Endothelial cell of umbilical vein (primary cell): ENCODE data around the gene MEF2C. TPM values are rescaled to one million over a fixed set of nuclear protein-coding genes. Genes with fewer than 3 reads are reported as not detected.

Experiments used
- BruUV-seq: library from RNA; stranded (reverse); fragments of 400-500 nt; replicated peaks from 2 replicates; lab custom pipeline; 2021; lab: Mats Ljungman, UMichigan
- CTCF ChIA-PET: fragments of 300-600, 350-600 bp; sonication (Branson Sonifier 250); formaldehyde crosslinking; loops from one replicate; lab custom pipeline; 2021; ENCODE audit warnings: antibody characterized with exemption, inconsistent platforms; lab: Charles Lee
- POLR2A ChIA-PET: fragments of 300-600, 350-600 bp; sonication (Branson Sonifier 250); formaldehyde crosslinking; loops from one replicate; lab custom pipeline; 2021; ENCODE audit warnings: antibody characterized with exemption, inconsistent platforms; lab: Charles Lee
- DNase-seq: peaks from one replicate; pipeline ENCODE4 v3.0.0-alpha.2; 2011; ENCODE audit warnings: low read depth, low spot score
- FAIRE-seq: peaks from 2 replicates; lab custom pipeline; 2011; peaks lifted over from hg19 to GRCh38; lab: Jason Lieb, UNC
- H2AFZ ChIP-seq: 2 replicates; pipeline ENCODE4 v1.6.0; 2012; ENCODE audit warnings: low read depth, low read length, control low read depth, inconsistent platforms
- H3K27ac ChIP-seq: 2 replicates; pipeline ENCODE4 v1.5.1; 2011; ENCODE audit warnings: low read depth, mild to moderate bottlenecking, control low read depth, low read length, moderate library complexity; ENCODE audit not compliant: insufficient read depth
- H3K27me3 ChIP-seq, 2 experiments: 2 replicates each; pipeline versions ENCODE4 v1.6.0 to v1.6.1; 2011; ENCODE audit warnings: low read length in 2 of 2, mixed read lengths in 1 of 2; ENCODE audit not compliant: control insufficient read depth in 2 of 2, insufficient read depth in 2 of 2
- H3K36me3 ChIP-seq, 2 experiments: 2 replicates in 1 of 2; 3 replicates in 1 of 2; pipeline ENCODE4 v1.5.1; 2011; ENCODE audit warnings: low read length in 2 of 2, mild to moderate bottlenecking in 1 of 2, moderate library complexity in 1 of 2; ENCODE audit not compliant: control insufficient read depth in 2 of 2, insufficient read depth in 2 of 2; ENCODE audit errors: extremely low read depth in 1 of 2
- H3K4me1 ChIP-seq: 3 replicates; pipeline ENCODE4 v1.5.1; 2011; ENCODE audit warnings: mild to moderate bottlenecking, low read length; ENCODE audit not compliant: control insufficient read depth, insufficient read depth; ENCODE audit errors: extremely low read depth
- H3K4me2 ChIP-seq: 2 replicates; pipeline ENCODE4 v1.6.1; 2011; ENCODE audit warnings: low read length, control low read depth, mixed read lengths; ENCODE audit not compliant: insufficient read depth
- H3K4me3 ChIP-seq, 3 experiments: fragments of 200-600 bp in 1 of 3; sonication (generic), shearing (Covaris generic) in 1 of 3; replicated peaks in 1 of 3; 2 replicates each; pipeline ENCODE4 v1.5.1; 2011 to 2016; ENCODE audit warnings: control low read depth in 3 of 3, low read length in 3 of 3, mild to moderate bottlenecking in 2 of 3, inconsistent platforms in 1 of 3, low read depth in 1 of 3, moderate library complexity in 1 of 3; ENCODE audit not compliant: insufficient read depth in 1 of 3
- H3K79me2 ChIP-seq: 2 replicates; pipeline ENCODE4 v1.6.0; 2012; ENCODE audit warnings: low read length, inconsistent platforms; ENCODE audit not compliant: control insufficient read depth, insufficient read depth
- H3K9ac ChIP-seq: replicated peaks from 2 replicates; pipeline ENCODE3; 2011; ENCODE audit warnings: low read length, control low read depth; ENCODE audit not compliant: insufficient read depth; ENCODE audit errors: extremely low read depth
- H3K9me1 ChIP-seq: replicated peaks from 3 replicates; pipeline ENCODE4 v1.6.0; 2011; ENCODE audit warnings: mild to moderate bottlenecking, low read length; ENCODE audit not compliant: control insufficient read depth, insufficient read depth; ENCODE audit errors: extremely low read depth
- H3K9me3 ChIP-seq: replicated peaks from 2 replicates; pipeline ENCODE4 v1.5.1; 2012; ENCODE audit warnings: low read length, inconsistent platforms; ENCODE audit not compliant: control insufficient read depth, insufficient read depth
- H4K20me1 ChIP-seq: replicated peaks from 2 replicates; pipeline ENCODE3; 2011; ENCODE audit warnings: mild to moderate bottlenecking, low read length; ENCODE audit not compliant: control insufficient read depth, insufficient read depth; ENCODE audit errors: extremely low read depth
- CTCF ChIP-seq, 2 donors: IDR thresholded peaks; 1 replicate in 1 of 2; 2 replicates in 1 of 2; pipeline ENCODE4 v1.5.1; 2011; ENCODE audit warnings: low read length in 2 of 2, mild to moderate bottlenecking in 2 of 2, moderate library complexity in 2 of 2, control low read depth in 1 of 2, inconsistent platforms in 1 of 2, low read depth in 1 of 2; ENCODE audit not compliant: insufficient read depth in 1 of 2; ENCODE audit errors: extremely low read depth in 1 of 2
- EZH2 ChIP-seq: IDR thresholded peaks from 2 replicates; pipeline ENCODE4 v1.6.1; 2012; ENCODE audit warnings: borderline replicate concordance, low read depth, mild to moderate bottlenecking, moderate library complexity, low read length, inconsistent platforms; ENCODE audit not compliant: severe bottlenecking
- FOS ChIP-seq: IDR thresholded peaks from 2 replicates; pipeline ENCODE4 v1.6.1; 2011; ENCODE audit warnings: mild to moderate bottlenecking, low read length, moderate library complexity, borderline replicate concordance; ENCODE audit not compliant: insufficient read depth
- GATA2 ChIP-seq: IDR thresholded peaks from 2 replicates; pipeline ENCODE4 v1.7.0; 2011; ENCODE audit warnings: low read depth, mild to moderate bottlenecking, moderate library complexity, mixed read lengths, low read length; ENCODE audit not compliant: insufficient read length, insufficient read depth
- JUN ChIP-seq: IDR thresholded peaks from 2 replicates; pipeline ENCODE4 v1.6.1; 2011; ENCODE audit warnings: borderline replicate concordance, low read depth; ENCODE audit not compliant: insufficient read length, insufficient read depth
- POLR2A ChIP-seq: IDR thresholded peaks from 2 replicates; pipeline ENCODE4 v1.6.1; 2012; ENCODE audit warnings: low read depth, mild to moderate bottlenecking, control low read depth, low read length
- POLR2AphosphoS5 ChIP-seq: IDR thresholded peaks from 2 replicates; pipeline ENCODE4 v1.6.1; 2012; ENCODE audit warnings: low read depth, mild to moderate bottlenecking, control low read depth, low read length, moderate library complexity; ENCODE audit not compliant: insufficient read depth
- dilution Hi-C: fragments of 300-500 bp; cut with MboI; formaldehyde crosslinking; loops from one replicate; pipeline ENCODE4 v1.15.0; 2019; ENCODE audit warnings: low sequenced_read_pairs; ENCODE audit not compliant: extremely low pct_ligation_motif_present
- intact Hi-C: fragments of 100-400 bp; cut with micrococcal nuclease; formaldehyde crosslinking; loops from one replicate; pipeline ENCODE4 v1.10.0; 2022
- polyA plus RNA-seq, 4 experiments: library from polyadenylated mRNA; depleted of rRNA in 3 of 4; stranded (reverse) in 3 of 4; unstranded in 1 of 4; fragments of >200 nt; gene quantifications; 2 replicates each; pipeline versions ENCODE4 v1.2.1 to v1.2.3, GENCODE V29; 2011 to 2012; ENCODE audit warnings: missing spikeins in 1 of 4
- total RNA-seq: library from RNA; stranded (reverse); gene quantifications from 2 replicates; pipeline ENCODE4 v1.2.3, GENCODE V29; 2021

MEF2C gene
- total and polyA plus RNA-seq, 2 donors (not counting 3 experiments of a cell fraction or from before 2014, with no cell fraction given): 21.2 to 67.7 TPM

DNA sequence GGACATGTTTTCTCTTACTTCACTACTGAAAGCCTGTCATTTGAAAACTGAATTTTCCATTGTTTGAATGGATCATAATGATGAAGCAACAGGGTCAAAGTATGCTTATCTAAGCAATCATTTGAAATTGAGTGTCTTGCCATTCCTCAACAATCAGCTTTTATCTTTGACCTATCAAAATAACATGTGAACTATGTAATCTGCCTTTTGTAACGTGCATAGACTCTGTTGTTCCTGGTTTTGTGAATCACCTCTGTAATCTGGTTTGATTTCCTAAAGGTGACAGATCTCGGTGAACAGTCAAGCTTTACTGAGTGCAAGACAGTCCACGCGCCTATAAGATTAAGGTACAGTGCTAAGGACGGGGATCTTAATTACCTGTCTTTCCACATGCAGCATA is 3.3 kb downstream of the MEF2C start:
- intact Hi-C loops: loop anchor here (10.0 kb wide), 1 partner anchor 355 kb away; no protein-coding TSS in a partner anchor
- Histone ChIP-seq H3K9ac (peak overlapping the region; percentile 97), H2AFZ (no peak overlapping the region), H3K4me2 (peak overlapping the region; percentile 99), H3K27ac (peak overlapping the region; percentile 95), H3K36me3 (no peaks in the 10 kb centered on the region), H3K9me3 (no peaks in the 10 kb centered on the region), H3K4me1 (peaks cover 46% of the 10 kb centered on the region), H3K79me2 (peaks cover 58% of the 10 kb centered on the region), H3K9me1 (no peaks in the 10 kb centered on the region), H3K27me3 (no peaks in the 10 kb centered on the region), H3K4me3 (peak overlapping the region in 2 of 3 experiments; percentile 27 to 100), H4K20me1 (no peaks in the 10 kb centered on the region)
- ChIA-PET CTCF (interaction anchor here (0.7 to 7.8 kb wide), 4 partner anchors 8 to 152 kb away, joined by 3 to 164 read pairs (median 4); no protein-coding TSS in a partner anchor), POLR2A (no interaction called here)
- DNase-seq (peak; percentile 71), FAIRE-seq (no peak)
- TF ChIP-seq GATA2: peak; percentile 71
- TF ChIP-seq JUN: peak; percentile 8
- TF ChIP-seq POLR2AphosphoS5: no peak
- BruUV-seq: no TSS peak
- dilution Hi-C loops: no loop called here

DNA sequence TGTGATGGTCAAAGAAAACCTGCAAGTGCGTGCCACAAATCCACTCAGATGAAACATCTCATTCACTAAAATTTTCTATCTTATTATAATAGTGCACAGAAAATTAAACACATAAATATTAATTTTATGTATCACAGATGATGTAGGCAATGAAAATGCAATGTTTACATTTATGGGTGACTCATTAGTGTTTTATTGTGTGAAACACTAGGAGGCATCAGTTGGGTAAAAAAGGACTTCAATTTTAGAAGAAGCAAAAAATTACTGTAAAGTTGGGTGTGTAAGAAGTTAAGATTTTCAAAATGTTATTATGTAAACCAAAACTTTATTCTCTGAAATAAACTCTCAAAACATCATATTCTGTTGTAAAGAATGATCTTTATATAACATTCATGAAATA is 4.0 kb downstream of the MEF2C start:
- intact Hi-C loops: no loop called here
- Histone ChIP-seq H4K20me1 (no peaks in the 10 kb centered on the region), H3K9me1 (no peaks in the 10 kb centered on the region), H3K9me3 (no peaks in the 10 kb centered on the region), H3K79me2 (peaks cover 58% of the 10 kb centered on the region), H3K4me3 (no peak overlapping the region), H3K4me2 (peak overlapping the region; percentile 99), H3K4me1 (peaks cover 44% of the 10 kb centered on the region), H3K27me3 (no peaks in the 10 kb centered on the region), H3K27ac (no peak overlapping the region), H3K9ac (no peak overlapping the region), H2AFZ (no peak overlapping the region), H3K36me3 (no peaks in the 10 kb centered on the region)
- dilution Hi-C loops: no loop called here
- DNase-seq (peak; percentile 65), FAIRE-seq (no peak)
- peak; percentile 63 for TF ChIP-seq JUN
- peak in 1 of 2 donors; percentile 9 for TF ChIP-seq CTCF (IDR thresholded peaks at IDR 0.05; ENCODE audit: extremely low read depth in 1 of 2, insufficient read depth in 1 of 2, low read depth in 1 of 2, low read length in 2 of 2)
- TF ChIP-seq GATA2: no peak
- TF ChIP-seq EZH2: no peak
- TF ChIP-seq POLR2AphosphoS5: no peak
- no peak for TF ChIP-seq POLR2A
- peak; percentile 74 for TF ChIP-seq FOS
- CTCF ChIA-PET: no interaction called here
- POLR2A ChIA-PET: no interaction called here
- BruUV-seq: no TSS peak
